NCI-H1694 treated with DMSO at 0.1 percent for 48 hours (cell line): Measurements from ENCODE around the gene DBNL.

Source experiments
- DNase-seq: peaks from one replicate; lab custom pipeline; 2025; lab: John Stamatoyannopoulos, UW

DBNL gene

GRCh38 chr7:44078521-44078920 is 34.0 kb downstream of the DBNL start:
- no peak for DNase-seq

- DNase-seq: no peak
Measured at GRCh38 chr7:44079331-44080021, 35.0 kb downstream of the DBNL start.

GRCh38 chr7:44080118-44080517 is 35.6 kb downstream of the DBNL start:
- no peak for DNase-seq

- no peak for DNase-seq
Measured at GRCh38 chr7:44080686-44081265, 36.3 kb downstream of the DBNL start.

- DNase-seq: no peak
Measured at GRCh38 chr7:44081266-44081748, 36.8 kb downstream of the DBNL start.

GRCh38 chr7:44082541-44083207 is 38.2 kb downstream of the DBNL start:
- peak; percentile 98 for DNase-seq

GRCh38 chr7:44083796-44084195 is 39.3 kb downstream of the DBNL start:
- DNase-seq: no peak

GRCh38 chr7:44084701-44085100 is 40.2 kb downstream of the DBNL start:
- DNase-seq: no peak

GRCh38 chr7:44085546-44085945 is 41.0 kb downstream of the DBNL start:
- DNase-seq: no peak

- no peak for DNase-seq
Measured at GRCh38 chr7:44086627-44087026, 42.1 kb downstream of the DBNL start.

- no peak for DNase-seq
Measured at GRCh38 chr7:44087911-44088838, 43.7 kb downstream of the DBNL start.

- DNase-seq: no peak
Measured at GRCh38 chr7:44093102-44093641, 48.7 kb downstream of the DBNL start.

GRCh38 chr7:44094365-44094764 is 49.9 kb downstream of the DBNL start:
- DNase-seq: no peak

GRCh38 chr7:44094883-44095592 is 50.5 kb downstream of the DBNL start:
- no peak for DNase-seq

GRCh38 chr7:44095781-44096180 is 51.3 kb downstream of the DBNL start:
- DNase-seq: no peak

- no peak for DNase-seq
Measured at GRCh38 chr7:44096326-44096881, 51.9 kb downstream of the DBNL start.

- DNase-seq: no peak
Measured at GRCh38 chr7:44097064-44097932, 52.8 kb downstream of the DBNL start.

GRCh38 chr7:44098092-44099068 is 53.9 kb downstream of the DBNL start:
- no peak for DNase-seq

GRCh38 chr7:44099669-44100068 is 55.2 kb downstream of the DBNL start:
- DNase-seq: no peak
